Activated naive CD4-positive, alpha-beta T cell treated with anti-CD3 and anti-CD28 coated beads, Interleukin-2, amount 50 U/mL, for 72 hours (primary cell): ENCODE measurements around the gene HARS1. TPM values are rescaled to one million over a fixed set of nuclear protein-coding genes. Genes with fewer than 3 reads are reported as not detected.
"Not testable (repeated sequence)": the region's sequence is repeated elsewhere in the genome, so short reads cannot be mapped to it uniquely, and the experiment has no call there.

Experiments
- ATAC-seq, 2 donors: fragments of 150-1000 bp; cut with Tn5 transposase; 2 replicates each; pipeline ENCODE4 v1.10.0; 2021; ENCODE audit warnings: mild to moderate bottlenecking in 2 of 2, moderate library complexity in 2 of 2
- DNase-seq, 2 donors: peaks; one replicate each; pipeline ENCODE4 v3.0.0; 2021 to 2022; ENCODE audit warnings: low spot score in 2 of 2
- H3K27ac Mint-ChIP-seq, 2 donors: one replicate each; pipeline ENCODE4 v1.8.0; 2022; ENCODE audit warnings: mild to moderate bottlenecking in 2 of 2, mixed read lengths in 2 of 2
- H3K36me3 Mint-ChIP-seq, 2 donors: one replicate each; pipeline ENCODE4 v1.8.0; 2022; ENCODE audit warnings: mixed read lengths in 2 of 2
- H3K9me3 Mint-ChIP-seq, 2 donors: one replicate each; pipeline ENCODE4 v1.8.0; 2022; ENCODE audit warnings: mixed read lengths in 2 of 2
- total RNA-seq, 2 donors: library from RNA; stranded (reverse); gene quantifications; one replicate each; pipeline ENCODE4 v1.2.3, GENCODE V29; 2022

HARS1 gene
- total RNA-seq, 2 donors from 2014 or later: 78.9 to 94.6 TPM

GRCh38 chr5:140630292-140631035, 60.7 kb downstream of the HARS1 start:
- Mint-ChIP-seq H3K27ac (no peak overlapping the region), H3K36me3 (no peaks in the 10 kb centered on the region), H3K9me3 (no peaks in the 10 kb centered on the region)
- DNase-seq (no peak), ATAC-seq (no peak)

DNA sequence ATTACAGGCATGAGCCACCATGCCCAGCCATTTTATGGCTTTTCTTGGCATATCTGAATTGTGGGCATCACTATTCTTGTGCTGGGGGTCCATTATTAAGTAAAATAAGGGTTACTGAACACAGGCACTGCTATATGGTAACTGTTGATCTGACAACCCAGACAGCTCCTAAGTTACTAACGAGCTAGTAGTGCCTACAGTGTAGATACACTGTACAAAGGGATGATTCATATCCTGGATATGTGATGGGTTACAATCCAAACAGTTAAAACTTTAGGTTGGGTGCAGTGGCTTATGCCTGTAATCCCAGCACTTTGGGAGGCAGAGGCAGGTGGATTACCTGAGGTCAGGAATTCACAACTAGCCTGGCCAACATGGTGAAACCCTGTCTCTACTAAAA, 62.5 kb downstream of the HARS1 start:
- Mint-ChIP-seq H3K9me3 (no peaks in the 10 kb centered on the region), H3K27ac (no peak overlapping the region), H3K36me3 (no peaks in the 10 kb centered on the region)
- ATAC-seq: no peak
- DNase-seq: no peak

DNA sequence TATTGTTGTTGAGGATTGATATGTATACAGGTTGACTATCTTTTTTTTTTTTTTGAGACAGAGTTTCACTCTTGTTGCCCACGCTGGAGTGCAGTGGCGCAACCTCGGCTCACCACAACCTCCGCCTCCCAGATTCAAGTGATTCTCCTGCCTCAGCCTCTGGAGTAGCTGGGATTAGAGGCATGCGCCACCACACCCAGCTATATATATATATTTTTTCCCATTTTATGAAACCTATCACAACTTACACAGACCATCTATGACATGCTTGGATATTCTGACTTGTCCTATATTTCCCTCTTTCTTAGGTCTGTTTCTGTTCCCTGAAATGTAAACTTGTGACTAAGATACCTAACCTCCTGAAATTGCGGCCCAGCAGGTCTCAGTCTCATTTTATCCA, 63.2 kb downstream of the HARS1 start:
- Mint-ChIP-seq H3K9me3 (no peaks in the 10 kb centered on the region), H3K36me3 (no peaks in the 10 kb centered on the region), H3K27ac (no peak overlapping the region)
- ATAC-seq (no peak), DNase-seq (no peak)

DNA sequence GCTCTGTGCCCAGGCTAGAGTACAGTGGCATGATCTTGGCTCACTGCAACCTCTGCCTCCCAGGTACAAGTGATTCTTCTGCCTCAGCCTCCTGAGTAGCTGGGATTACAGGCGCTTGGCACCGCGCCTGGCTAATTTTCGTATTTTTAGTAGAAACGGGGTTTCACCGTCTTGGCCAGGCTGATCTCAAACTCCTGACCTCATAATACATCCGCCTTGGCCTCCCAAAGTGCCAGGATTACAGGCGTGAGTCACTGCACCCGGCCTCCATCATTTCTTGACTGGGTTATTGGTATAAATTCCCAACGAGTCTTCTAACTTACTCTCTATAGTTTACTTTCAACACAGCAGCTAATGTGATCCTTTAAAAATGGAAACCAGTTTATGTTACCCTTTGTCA, 66.3 kb downstream of the HARS1 start:
- not testable (repeated sequence) for H3K36me3 Mint-ChIP-seq, H3K27ac Mint-ChIP-seq, ATAC-seq, DNase-seq, H3K9me3 Mint-ChIP-seq

Other genes starting within 250 kb of the HARS1 start
- gene EIF4EBP3, start 143.7 kb downstream of the HARS1 start, total RNA-seq: 10 to 100 TPM; 13.0 to 14.8 TPM
- gene SRA1, start 133.9 kb downstream of the HARS1 start, total RNA-seq: 10 to 100 TPM; 29.3 to 55.0 TPM
- 10 to 100 TPM; 36.6 to 38.1 TPM for gene APBB3, start 126.8 kb downstream of the HARS1 start, total RNA-seq
- 10 to 100 TPM; 62.5 to 70.3 TPM for gene SLC35A4, start 126.5 kb downstream of the HARS1 start, total RNA-seq
- gene CD14, start 58.2 kb downstream of the HARS1 start, total RNA-seq: 1 to 10 TPM in 1 of 2 donors, under 1 TPM in 1; 0.56 to 1.6 TPM
- gene TMCO6, start 51.9 kb downstream of the HARS1 start, total RNA-seq: 10 to 100 TPM; 28.7 to 30.2 TPM
- 10 to 100 TPM; 68.4 to 71.8 TPM for gene NDUFA2, start 43.7 kb downstream of the HARS1 start, total RNA-seq
- 100 to 1,000 TPM in 1 of 2 donors, 10 to 100 TPM in 1; 87.6 to 108 TPM for gene IK, start 43.5 kb downstream of the HARS1 start, total RNA-seq
- 10 to 100 TPM; 32.5 to 36.3 TPM for gene WDR55, start 26.5 kb downstream of the HARS1 start, total RNA-seq
- gene DND1, start 17.8 kb downstream of the HARS1 start, total RNA-seq: 1 to 10 TPM in 1 of 2 donors, under 1 TPM in 1; 0.82 to 3.4 TPM
- gene HARS2, start 85 bp upstream of the HARS1 start, total RNA-seq: 10 to 100 TPM; 29.8 to 34.1 TPM
- 10 to 100 TPM; 50.9 to 72.1 TPM for gene ZMAT2, start 9.1 kb upstream of the HARS1 start, total RNA-seq
- gene PCDHA1, start 94.8 kb upstream of the HARS1 start, total RNA-seq: not detected
- under 1 TPM in 1 of 2 donors, not detected in 1; 0.09 TPM for gene PCDHA2, start 103.5 kb upstream of the HARS1 start, total RNA-seq
- not detected for gene PCDHA3, start 109.7 kb upstream of the HARS1 start, total RNA-seq
- not detected for gene PCDHA4, start 115.7 kb upstream of the HARS1 start, total RNA-seq
- gene PCDHA5, start 130.2 kb upstream of the HARS1 start, total RNA-seq: not detected
- gene PCDHA6, start 136.6 kb upstream of the HARS1 start, total RNA-seq: not detected
- not detected for gene PCDHA7, start 142.9 kb upstream of the HARS1 start, total RNA-seq
- not detected for gene PCDHA8, start 149.8 kb upstream of the HARS1 start, total RNA-seq
- gene PCDHA9, start 157.0 kb upstream of the HARS1 start, total RNA-seq: not detected
- gene PCDHA10, start 164.5 kb upstream of the HARS1 start, total RNA-seq: not detected
- not detected for gene PCDHA11, start 177.6 kb upstream of the HARS1 start, total RNA-seq
- not detected for gene PCDHA12, start 183.9 kb upstream of the HARS1 start, total RNA-seq
- gene PCDHA13, start 190.8 kb upstream of the HARS1 start, total RNA-seq: not detected
- not detected for gene PCDHAC1, start 234.9 kb upstream of the HARS1 start, total RNA-seq